Measurements from ENCODE around the gene BET1. TPM values are rescaled to one million over a fixed set of nuclear protein-coding genes. Genes with fewer than 3 reads are reported as not detected.
A peak's percentile ranks its signal among the peaks of the same experiment; 100 is the strongest.

Gene BET1
- total RNA-seq (2022) (19.9 TPM in 2 replicates), Bru-seq, nascent RNA (percentile 76 among the genes with signal in this experiment), BruChase-seq, experiment 1, labeled RNA remaining after a 2-hour chase (percentile 76 among the genes with signal in this experiment), BruChase-seq, experiment 2, labeled RNA remaining after a 6-hour chase (percentile 78 among the genes with signal in this experiment)
- long read RNA-seq, transcript BET1-201 (4 exons, 1,504 nt): major isoform, 53 of 53 reads
- long read RNA-seq, partial matches to known transcripts: 0 of 53 reads
- long read RNA-seq, other reads (novel, unspliced or antisense): 0 of 53 reads

GRCh38 chr7:94004024-94004951 lies at the start of gene BET1:
Gene BET1 (minus strand): TSS chr7:94004355. CDS start chr7:94004216, 139 bp downstream.
- Histone ChIP-seq H3K4me3 (ENCODE audit: low read depth, low read length) (peak within 1 kb of the TSS; percentile 93), H3K36me3 (ENCODE audit: control insufficient read depth, insufficient read depth, low read length) (no peaks in the 10 kb centered on the region), H3K9me3 (no peaks in the 10 kb centered on the region), H3K4me1 (peaks cover 5% of the 10 kb centered on the region; the same call in 1 of the 2 replicates), H3K27me3 (replicated peaks; ENCODE audit: control insufficient read depth, insufficient read depth, low read length) (no peaks in the 10 kb centered on the region)
- Mint-ChIP-seq H3K27me3 (ENCODE audit: insufficient read depth, unreplicated experiment) (peaks cover 13% of the 10 kb centered on the region), H3K9me3 (ENCODE audit: unreplicated experiment) (no peaks in the 10 kb centered on the region), H3K4me1 (ENCODE audit: low read depth, unreplicated experiment) (peaks cover 10% of the 10 kb centered on the region), H3K27ac (ENCODE audit: unreplicated experiment) (peak within 1 kb of the TSS; percentile 100), H3K4me3 (ENCODE audit: unreplicated experiment) (peak within 1 kb of the TSS; percentile 100), H3K36me3 (ENCODE audit: insufficient read depth, unreplicated experiment) (no peaks in the 10 kb centered on the region)
- intact Hi-C loops (cut with micrococcal nuclease; ENCODE audit: unreplicated experiment): loop anchor here (5.0 kb wide), 1 partner anchor 83 kb away; no protein-coding TSS in a partner anchor
- no TSS peak for BruUV-seq (replicated peaks)
- DNase-seq: peak; percentile 91
- ChIA-PET CTCF (no interaction called here), POLR2A (no interaction called here)
- TF ChIP-seq CTCF (IDR thresholded peaks at IDR 0.05; ENCODE audit: insufficient read depth in 1 of 2, low read depth in 1 of 2, low read length in 1 of 2, severe bottlenecking in 1 of 2, unreplicated experiment in 1 of 2): no peak

- Mint-ChIP-seq H3K4me3 (ENCODE audit: unreplicated experiment) (no peak overlapping the region), H3K27ac (ENCODE audit: unreplicated experiment) (no peak overlapping the region), H3K36me3 (ENCODE audit: insufficient read depth, unreplicated experiment) (no peaks in the 10 kb centered on the region), H3K4me1 (ENCODE audit: low read depth, unreplicated experiment) (no peaks in the 10 kb centered on the region), H3K27me3 (ENCODE audit: insufficient read depth, unreplicated experiment) (peaks cover 9% of the 10 kb centered on the region), H3K9me3 (ENCODE audit: unreplicated experiment) (no peaks in the 10 kb centered on the region)
- no TSS peak for BruUV-seq (replicated peaks)
- CTCF ChIA-PET: no interaction called here
- no peaks in the 10 kb centered on the region for H3K36me3 ChIP-seq (ENCODE audit: control insufficient read depth, insufficient read depth, low read length)
- no peaks in the 10 kb centered on the region for H3K4me1 ChIP-seq
- POLR2A ChIA-PET: no interaction called here
- no peaks in the 10 kb centered on the region for H3K9me3 ChIP-seq
- no peak overlapping the region for H3K4me3 ChIP-seq (ENCODE audit: low read depth, low read length)
- no peak for TF ChIP-seq CTCF (IDR thresholded peaks at IDR 0.05; ENCODE audit: insufficient read depth in 1 of 2, low read depth in 1 of 2, low read length in 1 of 2, severe bottlenecking in 1 of 2, unreplicated experiment in 1 of 2)
- DNase-seq: no peak
- peaks cover 2% of the 10 kb centered on the region for H3K27me3 ChIP-seq (replicated peaks; ENCODE audit: control insufficient read depth, insufficient read depth, low read length)
- intact Hi-C loops (cut with micrococcal nuclease; ENCODE audit: unreplicated experiment): no loop called here
Measured at GRCh38 chr7:94053532-94053931, 49.4 kb upstream of the BET1 start.

- no peaks in the 10 kb centered on the region for H3K4me1 ChIP-seq
- DNase-seq: no peak
- no peak overlapping the region for H3K4me3 Mint-ChIP-seq (ENCODE audit: unreplicated experiment)
- H3K4me1 Mint-ChIP-seq (ENCODE audit: low read depth, unreplicated experiment): no peaks in the 10 kb centered on the region
- peaks cover 2% of the 10 kb centered on the region for H3K27me3 ChIP-seq (replicated peaks; ENCODE audit: control insufficient read depth, insufficient read depth, low read length)
- intact Hi-C loops (cut with micrococcal nuclease; ENCODE audit: unreplicated experiment): no loop called here
- no peaks in the 10 kb centered on the region for H3K36me3 ChIP-seq (ENCODE audit: control insufficient read depth, insufficient read depth, low read length)
- H3K36me3 Mint-ChIP-seq (ENCODE audit: insufficient read depth, unreplicated experiment): no peaks in the 10 kb centered on the region
- POLR2A ChIA-PET: no interaction called here
- BruUV-seq (replicated peaks): no TSS peak
- H3K9me3 ChIP-seq: no peaks in the 10 kb centered on the region
- no peaks in the 10 kb centered on the region for H3K9me3 Mint-ChIP-seq (ENCODE audit: unreplicated experiment)
- no peak overlapping the region for H3K4me3 ChIP-seq (ENCODE audit: low read depth, low read length)
- TF ChIP-seq CTCF (IDR thresholded peaks at IDR 0.05; ENCODE audit: insufficient read depth in 1 of 2, low read depth in 1 of 2, low read length in 1 of 2, severe bottlenecking in 1 of 2, unreplicated experiment in 1 of 2): no peak
- CTCF ChIA-PET: no interaction called here
- peaks cover 9% of the 10 kb centered on the region for H3K27me3 Mint-ChIP-seq (ENCODE audit: insufficient read depth, unreplicated experiment)
- no peak overlapping the region for H3K27ac Mint-ChIP-seq (ENCODE audit: unreplicated experiment)
Measured at GRCh38 chr7:94052398-94053180, 48.4 kb upstream of the BET1 start.

Data from Caco-2 (cell line).